MM.1S (cell line): ENCODE data around the gene ACSS3.

Experiments used
- DNase-seq: peaks from one replicate; pipeline ENCODE4 v3.0.0-alpha.2; 2015
- H2AFZ ChIP-seq: fragments of 300-600 bp; sonication (generic); 2 replicates; pipeline ENCODE4 v1.6.0; 2016; ENCODE audit warnings: antibody characterized with exemption, low read length
- H3F3A ChIP-seq: fragments of 300-600 bp; sonication (generic); 2 replicates; pipeline ENCODE4 v1.6.1; 2016; ENCODE audit warnings: mild to moderate bottlenecking, antibody characterized with exemption, low read length, moderate library complexity, mixed read lengths; ENCODE audit not compliant: insufficient read depth
- H3K27ac ChIP-seq: fragments of 300-600 bp; sonication (generic); 2 replicates; pipeline ENCODE4 v1.5.1; 2016; ENCODE audit warnings: mild to moderate bottlenecking, low read length
- H3K27me3 ChIP-seq: fragments of 300-600 bp; sonication (generic); replicated peaks from 2 replicates; pipeline ENCODE4 v1.6.0; 2016; ENCODE audit warnings: low read length; ENCODE audit not compliant: insufficient read depth
- H3K36me3 ChIP-seq: fragments of 300-600 bp; sonication (generic); replicated peaks from 2 replicates; pipeline ENCODE4 v1.6.1; 2016; ENCODE audit warnings: mild to moderate bottlenecking, low read length, mixed read lengths; ENCODE audit not compliant: insufficient read depth
- H3K4me1 ChIP-seq: fragments of 300-600 bp; sonication (generic); 2 replicates; pipeline ENCODE4 v1.6.1; 2016; ENCODE audit warnings: low read length, mixed read lengths
- H3K4me2 ChIP-seq: fragments of 300-600 bp; sonication (generic); 2 replicates; pipeline ENCODE4 v1.6.0; 2016; ENCODE audit warnings: low read depth, low read length
- H3K4me3 ChIP-seq: fragments of 300-600 bp; sonication (generic); 2 replicates; pipeline ENCODE4 v1.5.1; 2016; ENCODE audit warnings: low read length, mixed read lengths
- H3K79me2 ChIP-seq: fragments of 300-600 bp; sonication (generic); 2 replicates; pipeline ENCODE4 v1.6.1; 2016; ENCODE audit warnings: mixed run types, low read length, mixed read lengths
- H3K9ac ChIP-seq: fragments of 300-600 bp; sonication (generic); 2 replicates; pipeline ENCODE4 v1.6.1; 2016; ENCODE audit warnings: low read length, mixed read lengths
- H3K9me2 ChIP-seq: fragments of 300-600 bp; sonication (generic); replicated peaks from 2 replicates; pipeline ENCODE4 v1.6.1; 2016; ENCODE audit warnings: mild to moderate bottlenecking, low read length, mixed read lengths; ENCODE audit not compliant: insufficient read depth
- H3K9me3 ChIP-seq: fragments of 300-600 bp; sonication (generic); replicated peaks from 2 replicates; pipeline ENCODE4 v1.6.1; 2016; ENCODE audit warnings: mild to moderate bottlenecking, low read length, mixed read lengths; ENCODE audit not compliant: insufficient read depth
- H4K20me1 ChIP-seq: fragments of 300-600 bp; sonication (generic); 2 replicates; pipeline ENCODE4 v1.6.1; 2016; ENCODE audit warnings: mild to moderate bottlenecking, low read length, moderate library complexity, mixed read lengths; ENCODE audit not compliant: insufficient read depth
- CTCF ChIP-seq: fragments of 300-600 bp; sonication (generic); IDR thresholded peaks from 2 replicates; pipeline ENCODE4 v1.5.1; 2016; ENCODE audit warnings: antibody characterized with exemption, low read length, mixed read lengths
- EZH2 ChIP-seq: fragments of 300-600 bp; sonication (generic); optimal IDR thresholded peaks from 2 replicates; pipeline ENCODE3; 2017; ENCODE audit warnings: low read depth, mild to moderate bottlenecking, antibody characterized with exemption, low read length, mixed read lengths
- EZH2phosphoT487 ChIP-seq: fragments of 300-600 bp; sonication (generic); IDR thresholded peaks from 2 replicates; pipeline ENCODE4 v1.6.1; 2018; ENCODE audit warnings: antibody characterized with exemption, low read length

Gene ACSS3

GRCh38 chr12:81077686-81078441 lies at the start of gene ACSS3:
ACSS3 (plus strand) TSS chr12:81078079; CDS start chr12:81078121, 42 bp downstream.
- no peak within 1 kb of the TSS for H2AFZ ChIP-seq
- H3K9me3 ChIP-seq, result no peaks in the 10 kb centered on the region
- TF ChIP-seq EZH2, result no peak
- TF ChIP-seq CTCF, result no peak
- TF ChIP-seq EZH2phosphoT487, result no peak
- no peaks in the 10 kb centered on the region for H3K4me1 ChIP-seq
- no peaks in the 10 kb centered on the region for H3K9me2 ChIP-seq
- H3K36me3 ChIP-seq, result no peaks in the 10 kb centered on the region
- DNase-seq, result no peak
- no peaks in the 10 kb centered on the region for H3K79me2 ChIP-seq
- no peaks in the 10 kb centered on the region for H3K27me3 ChIP-seq
- no peak within 1 kb of the TSS for H3K27ac ChIP-seq
- no peak within 1 kb of the TSS for H3K4me2 ChIP-seq
- H3K4me3 ChIP-seq, result no peak within 1 kb of the TSS
- H3F3A ChIP-seq, result no peaks in the 10 kb centered on the region
- no peaks in the 10 kb centered on the region for H4K20me1 ChIP-seq
- no peak within 1 kb of the TSS for H3K9ac ChIP-seq

GRCh38 chr12:81034926-81035325 lies 43.0 kb upstream of the ACSS3 start:
- Histone ChIP-seq H3K27ac (no peak overlapping the region), H3K79me2 (no peaks in the 10 kb centered on the region), H4K20me1 (no peaks in the 10 kb centered on the region), H3K9me2 (no peaks in the 10 kb centered on the region), H3K4me3 (no peak overlapping the region), H3K4me1 (no peaks in the 10 kb centered on the region), H3K9me3 (no peaks in the 10 kb centered on the region), H3F3A (no peaks in the 10 kb centered on the region), H3K27me3 (no peaks in the 10 kb centered on the region), H3K4me2 (no peak overlapping the region), H3K36me3 (no peaks in the 10 kb centered on the region), H2AFZ (no peak overlapping the region), H3K9ac (no peak overlapping the region)
- DNase-seq, result no peak
- no peak for TF ChIP-seq EZH2phosphoT487
- no peak for TF ChIP-seq CTCF
- no peak for TF ChIP-seq EZH2

- Histone ChIP-seq H3K79me2 (no peaks in the 10 kb centered on the region), H4K20me1 (no peaks in the 10 kb centered on the region), H3K4me1 (no peaks in the 10 kb centered on the region), H3K27me3 (no peaks in the 10 kb centered on the region), H3K9ac (no peak overlapping the region), H2AFZ (no peak overlapping the region), H3F3A (no peaks in the 10 kb centered on the region), H3K4me3 (no peak overlapping the region), H3K4me2 (no peak overlapping the region), H3K27ac (no peak overlapping the region), H3K36me3 (no peaks in the 10 kb centered on the region), H3K9me2 (no peaks in the 10 kb centered on the region), H3K9me3 (no peaks in the 10 kb centered on the region)
- TF ChIP-seq CTCF, result no peak
- TF ChIP-seq EZH2phosphoT487, result no peak
- TF ChIP-seq EZH2, result no peak
- DNase-seq, result no peak
Observed at GRCh38 chr12:81039231-81039630, 38.6 kb upstream of the ACSS3 start.
